AG10803 (cell line): ENCODE measurements around the gene LRP3.

Experiments
- DNase-seq: peaks from one replicate; pipeline ENCODE4 v3.0.0; 2010; ENCODE audit warnings: low read depth
- H3K4me3 ChIP-seq: 2 replicates; pipeline ENCODE4 v1.5.1; 2011; ENCODE audit warnings: mild to moderate bottlenecking, low read length, control low read depth
- CTCF ChIP-seq: conservative IDR thresholded peaks from 2 replicates; pipeline ENCODE4 v1.5.1; 2011; ENCODE audit warnings: mild to moderate bottlenecking, low read length, control low read depth, inconsistent platforms

LRP3 gene

GRCh38 chr19:33212436-33213172, 18.5 kb downstream of the LRP3 start:
- no peak overlapping the region for H3K4me3 ChIP-seq
- TF ChIP-seq CTCF: no peak
- no peak for DNase-seq

- H3K4me3 ChIP-seq: no peak overlapping the region
- TF ChIP-seq CTCF: peak; percentile 43
- DNase-seq: peak; percentile 15
Measured at GRCh38 chr19:33214596-33214995, 20.5 kb downstream of the LRP3 start.

- DNase-seq: no peak
- no peak overlapping the region for H3K4me3 ChIP-seq
- TF ChIP-seq CTCF: no peak
Measured at GRCh38 chr19:33215438-33216197, 21.5 kb downstream of the LRP3 start.

GRCh38 chr19:33216198-33216830, 22.2 kb downstream of the LRP3 start:
- H3K4me3 ChIP-seq: no peak overlapping the region
- no peak for DNase-seq
- no peak for TF ChIP-seq CTCF

- TF ChIP-seq CTCF: no peak
- no peak for DNase-seq
- no peak overlapping the region for H3K4me3 ChIP-seq
Measured at GRCh38 chr19:33217881-33218280, 23.8 kb downstream of the LRP3 start.

GRCh38 chr19:33219261-33219815, 25.2 kb downstream of the LRP3 start:
- 0 out of 2 replicates have a peak, but pooled peaks have one; percentile 12 for TF ChIP-seq CTCF
- DNase-seq: no peak
- H3K4me3 ChIP-seq: no peak overlapping the region
